CD4-positive, alpha-beta T cell treated with Interleukin-6 for 4 hours (primary cell): ENCODE data around the gene UTP11.
A peak's percentile ranks its signal among the peaks of the same experiment; 100 is the strongest.

Source experiments
- DNase-seq: peaks from one replicate; pipeline ENCODE4 v3.0.0-alpha.2; 2020; ENCODE audit warnings: mixed read lengths

UTP11 gene

GRCh38 chr1:38046884-38047602, 34.5 kb downstream of the UTP11 start:
- DNase-seq, result peak; percentile 86

GRCh38 chr1:38047603-38048141, 35.1 kb downstream of the UTP11 start:
- no peak for DNase-seq

GRCh38 chr1:38050397-38051078, 38.0 kb downstream of the UTP11 start:
- DNase-seq, result no peak

- DNase-seq, result no peak
Observed at GRCh38 chr1:38051079-38051543, 38.6 kb downstream of the UTP11 start.

- DNase-seq, result peak; percentile 7
Observed at GRCh38 chr1:38052750-38053415, 40.3 kb downstream of the UTP11 start.

- DNase-seq, result no peak
Observed at GRCh38 chr1:38053416-38054091, 41.0 kb downstream of the UTP11 start.

GRCh38 chr1:38055398-38055797, 42.9 kb downstream of the UTP11 start:
- DNase-seq, result no peak

- DNase-seq, result no peak
Observed at GRCh38 chr1:38055965-38056364, 43.4 kb downstream of the UTP11 start.

GRCh38 chr1:38059635-38060250, 47.2 kb downstream of the UTP11 start:
- no peak for DNase-seq

GRCh38 chr1:38060498-38060897, 48.0 kb downstream of the UTP11 start:
- DNase-seq, result no peak

GRCh38 chr1:38061290-38061689, 48.8 kb downstream of the UTP11 start:
- no peak for DNase-seq

- no peak for DNase-seq
Observed at GRCh38 chr1:38061883-38062328, 49.4 kb downstream of the UTP11 start.

GRCh38 chr1:38062361-38063288, 50.1 kb downstream of the UTP11 start:
- no peak for DNase-seq

- DNase-seq, result no peak
Observed at GRCh38 chr1:38063616-38064015, 51.1 kb downstream of the UTP11 start.

- no peak for DNase-seq
Observed at GRCh38 chr1:38064197-38064903, 51.8 kb downstream of the UTP11 start.

GRCh38 chr1:38068220-38068979, 55.9 kb downstream of the UTP11 start:
- no peak for DNase-seq

GRCh38 chr1:38068980-38069340, 56.4 kb downstream of the UTP11 start:
- DNase-seq, result no peak

- no peak for DNase-seq
Observed at GRCh38 chr1:38071312-38072256, 59.0 kb downstream of the UTP11 start.

- no peak for DNase-seq
Observed at GRCh38 chr1:38072858-38073257, 60.3 kb downstream of the UTP11 start.
